ENCODE measurements around the gene GATAD2A. TPM values are rescaled to one million over a fixed set of nuclear protein-coding genes. Genes with fewer than 3 reads are reported as not detected.

Gene GATAD2A
- total RNA-seq, 4 donors from 2014 or later: 34.9 to 60.5 (median 42.5) TPM

- no peaks in the 10 kb centered on the region for H3K9me3 ChIP-seq
- peaks cover 40 to 80% (median 74%) of the 10 kb centered on the region in 4 donors for H3K36me3 ChIP-seq
- WGBS: 96% methylated on average over 9 of the region's 23 CpGs
Measured at GRCh38 chr19:19504754-19505668, 99.5 kb downstream of the GATAD2A start.

GRCh38 chr19:19505669-19506326, 100.3 kb downstream of the GATAD2A start:
- Histone ChIP-seq H3K27me3 (no peaks in the 10 kb centered on the region), H3K4me1 (no peaks in the 10 kb centered on the region), H3K36me3 (peaks cover 38 to 73% (median 66%) of the 10 kb centered on the region in 4 donors), H3K9me3 (no peaks in the 10 kb centered on the region), H3K27ac (replicated peaks in 1 of 4) (no peak overlapping the region), H3K4me3 (no peak overlapping the region)
- WGBS: 89% methylated on average over 22 of the region's 27 CpGs
- TF ChIP-seq EP300 (IDR thresholded peaks at IDR 0.05): no peak
- intact Hi-C loops (cut with DNase I): no loop called here
- no peak for DNase-seq (ENCODE audit: extremely low spot score)

More at GRCh38 chr19:19504754-19505668, 99.5 kb downstream of the GATAD2A start:
- TF ChIP-seq EP300 (IDR thresholded peaks at IDR 0.05) (no peak), POLR2A (IDR thresholded peaks at IDR 0.05; ENCODE audit: low read depth) (no peak), CTCF (IDR thresholded peaks at IDR 0.05) (no peak), POLR2AphosphoS5 (IDR thresholded peaks at IDR 0.05) (no peak)
- H3K27ac ChIP-seq (replicated peaks in 1 of 4): no peak overlapping the region
- no peak for DNase-seq (ENCODE audit: extremely low spot score)
- H3K27me3 ChIP-seq: no peaks in the 10 kb centered on the region
- H3K4me3 ChIP-seq: no peak overlapping the region
- intact Hi-C loops (cut with DNase I): no loop called here
- H3K4me1 ChIP-seq: no peaks in the 10 kb centered on the region

GRCh38 chr19:19506592-19506991, 101.1 kb downstream of the GATAD2A start:
- H3K27me3 ChIP-seq: no peaks in the 10 kb centered on the region
- H3K27ac ChIP-seq (replicated peaks in 1 of 4): no peak overlapping the region
- intact Hi-C loops (cut with DNase I): no loop called here
- H3K36me3 ChIP-seq: peaks cover 31 to 65% (median 58%) of the 10 kb centered on the region in 4 donors
- 85% methylated on average over 12 of the region's 12 CpGs for WGBS
- H3K4me1 ChIP-seq: no peaks in the 10 kb centered on the region
- TF ChIP-seq CTCF (IDR thresholded peaks at IDR 0.05) (no peak), POLR2A (IDR thresholded peaks at IDR 0.05; ENCODE audit: low read depth) (no peak), EP300 (IDR thresholded peaks at IDR 0.05) (no peak), POLR2AphosphoS5 (IDR thresholded peaks at IDR 0.05) (no peak)
- no peaks in the 10 kb centered on the region for H3K9me3 ChIP-seq
- H3K4me3 ChIP-seq: no peak overlapping the region
- no peak for DNase-seq (ENCODE audit: extremely low spot score)

GRCh38 chr19:19507354-19507753, 101.9 kb downstream of the GATAD2A start:
- Histone ChIP-seq H3K36me3 (peaks cover 23 to 57% (median 51%) of the 10 kb centered on the region in 4 donors), H3K27ac (replicated peaks in 1 of 4) (no peak overlapping the region)

More at GRCh38 chr19:19507354-19507753, 101.9 kb downstream of the GATAD2A start:
- H3K4me3 ChIP-seq: no peak overlapping the region
- TF ChIP-seq CTCF (IDR thresholded peaks at IDR 0.05) (no peak), POLR2AphosphoS5 (IDR thresholded peaks at IDR 0.05) (no peak), EP300 (IDR thresholded peaks at IDR 0.05) (no peak), POLR2A (IDR thresholded peaks at IDR 0.05; ENCODE audit: low read depth) (no peak)
- no peaks in the 10 kb centered on the region for H3K4me1 ChIP-seq
- intact Hi-C loops (cut with DNase I): no loop called here
- no peaks in the 10 kb centered on the region for H3K27me3 ChIP-seq
- DNase-seq (ENCODE audit: extremely low spot score): no peak
- 76% methylated on average over 5 of the region's 8 CpGs for WGBS
- H3K9me3 ChIP-seq: no peaks in the 10 kb centered on the region

Data from esophagus muscularis mucosa (tissue), 4 donors.